RWPE1 (cell line): ENCODE data around the gene MMP25.

Experiments used
- CTCF ChIA-PET: fragments of 350-600 bp; sonication (Branson Sonifier 250); formaldehyde crosslinking; extraction: SDS; loops from one replicate; lab custom pipeline; 2021; lab: Yijun Ruan, JAX
- POLR2A ChIA-PET: fragments of 400-600 bp; formaldehyde crosslinking; extraction: SDS; loops from one replicate; lab custom pipeline; 2020; ENCODE audit warnings: antibody characterized with exemption; ENCODE audit not compliant: low non-redundant PET; lab: Yijun Ruan, JAX
- DNase-seq: peaks from one replicate; pipeline ENCODE4 v3.0.0; 2012; ENCODE audit warnings: low spot score
- H3K27ac ChIP-seq: fragments of 450-650 bp; 2 replicates; pipeline ENCODE4 v1.5.1; 2017
- CTCF ChIP-seq: fragments of 450-650 bp; conservative IDR thresholded peaks from 2 replicates; pipeline ENCODE4 v1.5.1; 2017; ENCODE audit warnings: low read depth, mild to moderate bottlenecking

The MMP25 gene

GRCh38 chr16:3084969-3085670, 38.8 kb downstream of the MMP25 start:
- ChIA-PET CTCF (interaction anchor here (1.0 kb wide), 1 partner anchor 25 kb away, joined by 3 read pairs; no protein-coding TSS in a partner anchor), POLR2A (no interaction called here)
- H3K27ac ChIP-seq, result no peak overlapping the region
- no peak for DNase-seq
- no peak for TF ChIP-seq CTCF

DNA sequence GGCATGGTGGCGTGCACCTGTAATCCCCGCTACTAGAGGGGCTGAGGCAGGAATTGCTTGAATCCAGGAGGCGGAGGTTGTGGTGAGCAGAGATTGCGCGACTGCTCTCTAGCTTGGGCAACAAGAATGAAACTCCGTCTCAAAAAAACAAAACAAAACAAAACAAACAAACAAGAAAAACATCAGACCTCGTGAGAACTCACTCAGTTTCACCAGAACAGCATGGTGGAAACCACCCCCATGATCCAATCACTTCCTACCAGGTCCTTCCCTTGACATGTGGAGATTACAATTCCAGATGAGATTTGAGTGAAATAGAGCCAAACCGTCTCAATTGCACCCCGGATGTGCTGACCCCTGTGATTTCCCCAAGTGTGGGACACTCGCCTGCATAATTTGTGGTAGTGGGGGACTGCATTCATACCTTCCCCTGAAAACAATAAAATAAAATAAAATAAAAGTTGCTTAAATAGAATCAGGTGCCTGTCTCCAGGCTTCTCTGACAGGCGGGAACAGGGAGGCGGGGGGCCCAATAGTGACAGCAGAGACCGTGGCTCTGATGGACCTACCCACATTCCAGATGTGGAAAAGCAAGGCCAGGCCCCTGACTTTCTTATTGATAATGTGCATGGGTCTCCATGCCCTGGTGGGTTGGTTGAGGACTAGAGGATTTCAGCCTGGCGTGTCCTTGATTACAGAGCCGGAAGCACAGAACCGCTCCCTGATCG, 39.7 kb downstream of the MMP25 start:
- DNase-seq, result no peak

DNA sequence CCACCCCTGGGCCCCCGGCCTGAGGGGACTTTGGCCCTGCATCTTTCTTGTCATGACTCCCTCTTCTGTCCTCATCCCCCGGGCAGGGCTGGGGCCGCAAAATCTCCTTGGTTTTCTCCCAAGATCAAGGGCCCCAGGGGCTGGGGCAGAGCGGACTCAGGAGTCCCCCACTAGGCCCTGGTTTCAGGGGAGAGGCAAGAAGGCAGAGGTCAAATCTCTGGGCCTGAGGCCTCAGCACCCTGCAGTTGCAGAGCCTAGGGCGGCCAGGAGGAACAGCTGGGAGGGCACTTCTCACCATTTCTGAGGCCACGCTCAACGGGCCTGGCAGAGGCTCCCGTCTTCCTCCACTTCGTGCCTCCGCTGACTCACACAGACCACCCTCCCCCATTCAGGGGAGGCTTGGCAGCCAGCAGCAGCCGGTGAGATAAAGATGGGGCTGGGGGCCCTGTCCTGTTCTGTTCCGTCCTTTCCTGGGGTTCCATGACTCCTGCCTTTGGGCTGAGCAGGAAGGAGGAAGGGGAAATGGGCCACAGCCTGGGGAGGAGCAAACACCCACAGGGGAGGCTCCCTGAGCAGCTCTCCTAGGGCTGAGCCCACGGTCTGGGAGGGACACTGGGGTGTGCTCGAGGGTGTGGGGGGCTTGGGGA, 40.4 kb downstream of the MMP25 start:
- POLR2A ChIA-PET, result no interaction called here
- H3K27ac ChIP-seq, result no peak overlapping the region
- TF ChIP-seq CTCF, result no peak
- no peak for DNase-seq
- CTCF ChIA-PET, result interaction anchor here (0.6 to 1.1 kb wide), 2 partner anchors 43 to 64 kb away, joined by 3 read pairs; no protein-coding TSS in a partner anchor

More for the DNA sequence above, 39.7 kb downstream of the MMP25 start:
- ChIA-PET POLR2A (no interaction called here), CTCF (interaction anchor here (1.0 kb wide), 1 partner anchor 26 kb away, joined by 3 read pairs; no protein-coding TSS in a partner anchor)
- H3K27ac ChIP-seq, result no peak overlapping the region
- TF ChIP-seq CTCF, result no peak

GRCh38 chr16:3087243-3088235, 41.2 kb downstream of the MMP25 start:
- POLR2A ChIA-PET, result no interaction called here
- DNase-seq, result no peak
- TF ChIP-seq CTCF, result no peak

DNA sequence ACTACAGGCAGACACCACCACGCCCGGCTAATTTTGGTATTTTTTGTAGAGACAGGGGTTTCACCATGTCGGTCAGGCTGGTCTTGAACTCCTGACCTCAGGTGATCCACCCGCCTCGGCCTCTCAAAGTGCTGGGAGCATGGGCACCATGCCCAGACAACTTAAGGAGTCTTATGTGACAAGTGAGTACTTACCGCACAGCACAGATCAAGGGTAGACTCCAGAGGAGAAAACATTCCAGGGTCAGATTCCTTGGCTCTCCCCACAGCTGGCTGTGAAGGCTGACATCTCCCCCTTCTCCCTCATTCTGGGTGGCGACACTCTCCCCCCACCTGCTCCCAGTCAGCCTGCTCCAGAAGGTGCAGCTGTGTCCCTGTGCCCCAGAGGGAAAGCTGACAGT, 42.1 kb downstream of the MMP25 start:
- CTCF ChIA-PET, result interaction anchor here (0.6 to 1.4 kb wide), 2 partner anchors 12 to 29 kb away, joined by 3 to 4 read pairs; no protein-coding TSS in a partner anchor

More at GRCh38 chr16:3087243-3088235, 41.2 kb downstream of the MMP25 start:
- CTCF ChIA-PET, result interaction anchor here (0.6 to 1.1 kb wide), 3 partner anchors 8 to 63 kb away, joined by 3 to 6 read pairs (median 3); no protein-coding TSS in a partner anchor
- H3K27ac ChIP-seq, result no peak overlapping the region

More for the DNA sequence above, 42.1 kb downstream of the MMP25 start:
- TF ChIP-seq CTCF, result no peak
- no peak overlapping the region for H3K27ac ChIP-seq
- POLR2A ChIA-PET, result no interaction called here
- DNase-seq, result no peak
